Sigmoid colon (tissue), 7 donors: ENCODE results near the gene CEBPG. TPM values are rescaled to one million over a fixed set of nuclear protein-coding genes. Genes with fewer than 3 reads are reported as not detected.

Source experiments
- DNase-seq: peaks from one replicate; pipeline ENCODE4 v3.0.0-alpha.2; 2019
- H3K27ac ChIP-seq, 4 donors: fragments of 200-600 bp; sonication (generic); one replicate each; pipeline ENCODE4 v1.5.1; 2016 to 2019; ENCODE audit warnings: mild to moderate bottlenecking in 1 of 4
- H3K27me3 ChIP-seq, 3 donors: fragments of 200-600 bp; sonication (generic); one replicate each; pipeline ENCODE4 v1.5.1; 2019; ENCODE audit warnings: mild to moderate bottlenecking in 1 of 3
- H3K36me3 ChIP-seq, 4 donors: fragments of 200-600 bp; sonication (generic); one replicate each; pipeline ENCODE4 v1.5.1; 2016 to 2019
- H3K4me1 ChIP-seq, 4 donors: fragments of 200-600 bp; sonication (generic); one replicate each; pipeline ENCODE4 v1.5.1; 2017 to 2019
- H3K4me3 ChIP-seq, 4 donors: fragments of 200-600 bp; sonication (generic); one replicate each; pipeline ENCODE4 v1.5.1; 2017 to 2019; ENCODE audit warnings: mild to moderate bottlenecking in 2 of 4, moderate library complexity in 1 of 4
- H3K9me3 ChIP-seq, 4 donors: fragments of 200-600 bp in 3 of 4; sonication (generic) in 3 of 4; one replicate each; pipeline versions ENCODE4 v1.5.1 to v1.6.1; 2013 to 2019
- EP300 ChIP-seq, 4 donors: sonication (generic); formaldehyde crosslinking; IDR thresholded peaks; one replicate each; pipeline ENCODE4 v1.6.1; 2017; ENCODE audit warnings: antibody characterized with exemption in 4 of 4
- POLR2A ChIP-seq, 2 donors: fragments of 450-650 bp; IDR thresholded peaks; one replicate each; pipeline ENCODE4 v1.6.1; 2016; ENCODE audit warnings: antibody characterized with exemption in 2 of 2, mild to moderate bottlenecking in 2 of 2, moderate library complexity in 2 of 2
- POLR2AphosphoS5 ChIP-seq, 4 donors: sonication (generic); formaldehyde crosslinking; IDR thresholded peaks; one replicate each; pipeline ENCODE4 v1.6.1; 2017; ENCODE audit warnings: antibody characterized with exemption in 4 of 4
- WGBS, 2 donors: extraction: QIAGEN DNeasy Blood & Tissue Kit; methylation state at CpG; one replicate each; pipeline ENCODE4 v1.1.7; 2013; 5-methylcytosine and 5-hydroxymethylcytosine counted together
- intact Hi-C: fragments of 100-400 bp; cut with DNase I; formaldehyde crosslinking; loops from one replicate; pipeline ENCODE4 v1.15.1; 2023
- polyA plus RNA-seq, 3 donors: library from polyadenylated mRNA; stranded (reverse); fragments of 200-250 nt; gene quantifications; one replicate each; pipeline ENCODE4 v1.2.3, GENCODE V29; 2013
- total RNA-seq, 4 donors: library from RNA; depleted of rRNA; stranded (reverse); fragments of >200 nt; gene quantifications; one replicate each; pipeline ENCODE4 v1.1.0, GENCODE V29; 2016
- TF ChIP-seq, protein P1 (sequence below), 4 experiments: fragments of 450-650 bp in 3 of 4; fragments of 200-600 bp in 1 of 4; IDR thresholded peaks; one replicate each; pipeline ENCODE4 v1.5.1; 2016 to 2019; ENCODE audit warnings: antibody characterized with exemption in 4 of 4, mild to moderate bottlenecking in 3 of 4, moderate library complexity in 2 of 4
- donor health status: healthy with polysubstance abuse.
- donor health status: Bipolar disorder and iron deficiency.
- donor health status: healthy.

The CEBPG gene
- total and polyA plus RNA-seq, 7 donors: 18.6 to 84.6 (median 27.8) TPM

GRCh38 chr19:33411621-33412180, 38.2 kb downstream of the CEBPG start:
- intact Hi-C loops: no loop called here
- Histone ChIP-seq H3K4me1 (peaks cover 0 to 8% (median 5%) of the 10 kb centered on the region in 4 donors), H3K27me3 (no peaks in the 10 kb centered on the region), H3K36me3 (peaks cover 0 to 13% (median 0%) of the 10 kb centered on the region in 4 donors), H3K9me3 (no peaks in the 10 kb centered on the region), H3K27ac (no peak overlapping the region), H3K4me3 (no peak overlapping the region)
- 92 to 93% methylated on average over 20 of the region's 20 CpGs for WGBS, 2 donors
- DNase-seq: no peak
- TF ChIP-seq, protein P1, sequence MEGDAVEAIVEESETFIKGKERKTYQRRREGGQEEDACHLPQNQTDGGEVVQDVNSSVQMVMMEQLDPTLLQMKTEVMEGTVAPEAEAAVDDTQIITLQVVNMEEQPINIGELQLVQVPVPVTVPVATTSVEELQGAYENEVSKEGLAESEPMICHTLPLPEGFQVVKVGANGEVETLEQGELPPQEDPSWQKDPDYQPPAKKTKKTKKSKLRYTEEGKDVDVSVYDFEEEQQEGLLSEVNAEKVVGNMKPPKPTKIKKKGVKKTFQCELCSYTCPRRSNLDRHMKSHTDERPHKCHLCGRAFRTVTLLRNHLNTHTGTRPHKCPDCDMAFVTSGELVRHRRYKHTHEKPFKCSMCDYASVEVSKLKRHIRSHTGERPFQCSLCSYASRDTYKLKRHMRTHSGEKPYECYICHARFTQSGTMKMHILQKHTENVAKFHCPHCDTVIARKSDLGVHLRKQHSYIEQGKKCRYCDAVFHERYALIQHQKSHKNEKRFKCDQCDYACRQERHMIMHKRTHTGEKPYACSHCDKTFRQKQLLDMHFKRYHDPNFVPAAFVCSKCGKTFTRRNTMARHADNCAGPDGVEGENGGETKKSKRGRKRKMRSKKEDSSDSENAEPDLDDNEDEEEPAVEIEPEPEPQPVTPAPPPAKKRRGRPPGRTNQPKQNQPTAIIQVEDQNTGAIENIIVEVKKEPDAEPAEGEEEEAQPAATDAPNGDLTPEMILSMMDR (IDR thresholded peaks at IDR 0.05): no peak
- TF ChIP-seq EP300 (IDR thresholded peaks at IDR 0.05) (no peak), POLR2A (IDR thresholded peaks at IDR 0.05) (no peak), POLR2AphosphoS5 (IDR thresholded peaks at IDR 0.05) (no peak)

DNA sequence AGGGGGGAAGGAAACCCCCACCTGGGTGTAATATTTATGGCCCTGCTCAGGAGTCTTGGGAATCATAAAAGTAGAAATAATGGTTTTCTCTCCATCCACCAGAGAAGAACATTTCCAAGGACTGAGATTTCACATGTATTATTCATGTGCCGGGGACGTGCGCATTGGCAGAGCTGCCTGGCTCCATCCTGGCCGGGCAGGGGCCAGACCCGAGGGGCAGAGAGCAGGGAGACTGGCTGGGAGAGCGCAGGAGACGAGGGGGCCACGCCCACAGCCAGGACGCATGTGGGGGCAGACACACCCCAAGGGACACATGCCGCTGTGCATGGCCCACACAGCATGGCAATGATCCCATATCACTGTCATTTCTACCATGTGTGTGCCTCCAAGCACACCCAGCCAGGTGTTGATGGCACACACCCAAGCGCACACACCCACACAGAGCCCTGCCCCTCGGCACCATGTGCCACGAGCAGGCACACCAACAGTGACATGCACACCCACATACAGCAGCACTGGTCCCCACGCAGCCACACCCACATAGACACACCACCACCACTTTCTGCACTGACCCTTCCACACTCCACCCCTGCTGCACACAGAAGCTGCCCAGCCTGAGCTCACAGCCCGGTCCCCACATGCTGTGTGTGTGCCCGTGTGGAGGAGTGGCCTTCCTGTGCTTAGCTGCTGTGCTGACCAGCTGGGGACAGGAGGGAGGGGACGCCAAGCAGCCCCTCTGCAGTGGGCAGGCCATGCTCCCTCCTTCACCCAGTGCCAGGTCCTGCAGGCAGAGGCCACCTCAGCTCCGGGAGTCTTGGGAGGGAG, 39.3 kb downstream of the CEBPG start:
- H3K36me3 ChIP-seq: peaks cover 0 to 13% (median 0%) of the 10 kb centered on the region in 4 donors
- WGBS, 2 donors: 22 to 68% methylated on average over 18 of the region's 18 CpGs
- intact Hi-C loops: no loop called here
- H3K4me1 ChIP-seq: peaks cover 0 to 16% (median 12%) of the 10 kb centered on the region in 4 donors
- H3K27ac ChIP-seq: no peak overlapping the region
- TF ChIP-seq POLR2AphosphoS5 (IDR thresholded peaks at IDR 0.05) (no peak), EP300 (IDR thresholded peaks at IDR 0.05) (no peak), POLR2A (IDR thresholded peaks at IDR 0.05) (no peak)
- TF ChIP-seq, protein P1 (IDR thresholded peaks at IDR 0.05): no peak
- DNase-seq: no peak
- no peaks in the 10 kb centered on the region for H3K27me3 ChIP-seq
- H3K9me3 ChIP-seq: no peaks in the 10 kb centered on the region
- H3K4me3 ChIP-seq: no peak overlapping the region

GRCh38 chr19:33413426-33413725, 39.9 kb downstream of the CEBPG start:
- 83 to 94% methylated on average over 13 of the region's 13 CpGs for WGBS, 2 donors
- TF ChIP-seq, protein P1 (IDR thresholded peaks at IDR 0.05): no peak
- TF ChIP-seq POLR2AphosphoS5 (IDR thresholded peaks at IDR 0.05): no peak
- no peak for TF ChIP-seq EP300 (IDR thresholded peaks at IDR 0.05)
- no peak for TF ChIP-seq POLR2A (IDR thresholded peaks at IDR 0.05)

GRCh38 chr19:33413868-33414666, 40.6 kb downstream of the CEBPG start:
- intact Hi-C loops: no loop called here
- Histone ChIP-seq H3K9me3 (no peaks in the 10 kb centered on the region), H3K27me3 (no peaks in the 10 kb centered on the region), H3K27ac (no peak overlapping the region), H3K36me3 (peaks cover 0 to 13% (median 0%) of the 10 kb centered on the region in 4 donors), H3K4me1 (peaks cover 0 to 16% (median 12%) of the 10 kb centered on the region in 4 donors), H3K4me3 (no peak overlapping the region)
- WGBS, 2 donors: 82 to 86% methylated on average over 25 of the region's 25 CpGs
- no peak for DNase-seq
- TF ChIP-seq, protein P1 (IDR thresholded peaks at IDR 0.05): no peak
- TF ChIP-seq POLR2A (IDR thresholded peaks at IDR 0.05): no peak
- no peak for TF ChIP-seq POLR2AphosphoS5 (IDR thresholded peaks at IDR 0.05)
- TF ChIP-seq EP300 (IDR thresholded peaks at IDR 0.05): no peak

More at GRCh38 chr19:33413426-33413725, 39.9 kb downstream of the CEBPG start:
- Histone ChIP-seq H3K4me1 (peaks cover 0 to 16% (median 12%) of the 10 kb centered on the region in 4 donors), H3K4me3 (no peak overlapping the region), H3K9me3 (no peaks in the 10 kb centered on the region), H3K36me3 (peaks cover 0 to 13% (median 0%) of the 10 kb centered on the region in 4 donors), H3K27me3 (no peaks in the 10 kb centered on the region), H3K27ac (no peak overlapping the region)
- DNase-seq: no peak
- intact Hi-C loops: no loop called here
